Posterior cingulate gyrus (tissue), 11 donors: ENCODE data around the gene KCNJ3.

Experiments used
- DNase-seq, 10 donors: peaks; one replicate each; pipeline versions ENCODE4 v3.0.0 to v3.0.0-alpha.2; 2020 to 2021; ENCODE audit warnings: mixed read lengths in 3 of 10
- intact Hi-C: fragments of 100-400 bp; cut with DNase I; formaldehyde crosslinking; loops from one replicate; pipeline ENCODE4 v1.15.1; 2023

KCNJ3 gene

DNA sequence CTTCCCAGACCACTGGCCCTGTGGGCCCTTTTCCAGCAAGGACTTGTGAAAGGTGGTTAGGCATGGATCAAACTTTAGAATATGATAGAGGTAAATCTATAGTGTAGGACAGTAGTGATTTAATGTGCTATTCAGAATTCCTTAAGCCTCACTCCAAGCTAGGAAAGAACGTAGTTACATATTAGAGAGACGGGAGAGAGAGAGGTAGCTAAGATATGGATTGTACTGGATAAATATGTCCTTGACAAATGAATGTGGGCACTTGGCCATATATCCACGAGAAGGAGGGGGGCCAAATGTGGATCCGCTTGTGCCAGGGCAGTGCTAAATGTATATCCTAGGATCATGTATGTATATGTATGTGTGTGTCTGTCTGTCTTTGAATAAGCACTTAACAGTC is 6.5 kb downstream of the KCNJ3 start:
- intact Hi-C loops = no loop called here

DNA sequence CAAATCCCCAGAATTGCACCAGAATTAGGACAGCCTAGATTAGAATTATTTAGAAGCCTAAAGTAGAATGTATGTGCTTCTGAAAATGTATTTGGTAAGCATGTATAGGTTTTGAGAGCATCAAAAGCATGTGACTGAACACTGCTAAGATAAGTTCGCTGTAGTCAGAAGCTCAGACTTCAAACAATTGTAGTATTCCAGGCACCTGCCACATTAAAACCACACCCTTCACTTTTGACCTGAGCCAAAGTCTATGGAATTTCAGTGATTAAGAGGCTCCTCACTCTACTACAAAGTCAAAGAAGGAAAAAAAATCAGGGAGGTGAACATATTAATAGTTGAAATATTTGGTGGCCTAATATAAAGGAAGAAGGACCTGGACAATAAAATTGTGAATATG is 8.2 kb downstream of the KCNJ3 start:
- intact Hi-C loops = no loop called here
- no peak for DNase-seq

More for the DNA sequence above, 6.5 kb downstream of the KCNJ3 start:
- no peak for DNase-seq

DNA sequence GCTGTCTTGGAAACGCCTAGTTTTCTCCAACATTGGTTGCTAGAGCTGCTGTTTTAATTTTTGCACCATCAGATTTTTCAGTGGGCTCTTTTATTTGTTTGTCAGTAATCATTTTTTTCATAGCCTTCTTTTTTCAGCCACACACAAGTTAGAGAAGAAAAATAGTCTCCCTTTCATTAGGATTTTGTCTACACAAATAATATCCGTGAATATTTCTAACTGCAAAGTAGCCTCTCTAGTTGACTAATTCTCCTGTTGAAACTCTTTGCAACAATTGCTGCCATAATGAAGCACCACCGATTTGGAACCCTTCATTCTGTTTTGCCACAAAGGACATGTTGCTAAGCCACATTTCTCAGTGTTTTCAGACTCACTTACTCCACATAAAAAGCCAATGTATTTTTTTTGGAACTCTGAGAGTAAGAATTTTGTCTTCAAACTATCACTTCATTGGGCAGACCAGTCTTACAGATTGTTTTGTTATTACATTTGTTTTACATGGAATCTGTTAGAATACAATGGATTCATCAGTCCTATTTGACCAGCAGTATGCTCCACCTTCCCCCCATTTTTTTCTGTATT is 9.6 kb downstream of the KCNJ3 start:
- no peak for DNase-seq
- intact Hi-C loops = no loop called here

DNA sequence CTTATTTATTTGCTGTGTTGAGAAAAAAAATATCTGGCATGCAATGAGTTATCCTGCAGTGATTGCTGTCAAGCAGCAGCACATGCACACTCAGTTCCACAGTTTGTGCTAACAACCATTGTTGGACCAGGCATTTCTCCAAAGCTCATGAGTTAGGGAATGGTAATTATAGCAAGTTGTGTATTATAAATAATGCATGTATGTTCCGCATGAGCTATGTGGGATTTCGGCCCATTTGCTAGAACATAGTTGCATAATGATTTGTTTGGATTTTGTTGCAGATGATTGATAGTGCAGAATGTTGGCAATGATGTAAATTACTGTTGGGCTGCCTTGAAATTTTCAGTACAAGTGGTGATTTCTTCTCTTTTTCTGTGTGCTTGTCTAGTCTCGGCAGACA is 10.7 kb downstream of the KCNJ3 start:
- intact Hi-C loops = no loop called here
- DNase-seq = peak in 2 of 10 donors; percentile 7 to 71

DNA sequence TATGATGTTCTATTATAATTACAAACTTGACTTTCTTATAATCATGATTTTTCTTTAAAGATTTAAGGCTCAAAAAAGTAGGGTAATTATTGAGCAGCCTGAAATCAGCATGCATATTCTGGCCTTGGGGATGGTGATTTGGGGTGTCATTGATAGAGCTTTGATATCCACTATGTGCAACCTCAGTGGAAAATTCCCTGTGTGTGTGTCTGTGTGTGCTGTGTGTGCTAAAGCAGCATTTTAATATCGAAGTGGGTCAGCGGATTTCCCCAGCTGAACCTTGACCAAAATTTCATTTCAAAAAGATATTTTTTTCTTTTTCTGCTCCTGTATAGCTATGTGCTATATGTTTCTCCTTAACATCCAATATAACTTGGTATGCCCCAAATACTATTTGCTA is 11.6 kb downstream of the KCNJ3 start:
- intact Hi-C loops = no loop called here
- no peak for DNase-seq

DNA sequence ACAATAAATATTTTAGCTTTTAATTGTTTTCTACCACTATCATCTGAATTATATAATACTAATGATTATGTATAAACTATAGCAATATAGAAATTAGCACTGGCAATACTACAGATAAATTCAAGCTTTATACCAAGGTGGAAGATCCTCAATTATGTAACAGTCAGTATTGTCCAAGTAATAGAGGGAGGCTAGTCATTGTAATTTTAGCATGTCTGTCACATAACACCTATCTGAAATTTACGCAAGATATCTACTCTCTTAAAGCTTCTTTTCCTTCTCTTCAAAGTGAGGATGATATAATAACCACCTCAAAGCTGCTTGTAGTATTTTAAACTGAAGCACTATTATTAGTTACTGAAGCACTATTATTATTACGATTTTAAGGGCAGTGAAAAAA is 12.2 kb downstream of the KCNJ3 start:
- DNase-seq = no peak
- intact Hi-C loops = no loop called here

DNA sequence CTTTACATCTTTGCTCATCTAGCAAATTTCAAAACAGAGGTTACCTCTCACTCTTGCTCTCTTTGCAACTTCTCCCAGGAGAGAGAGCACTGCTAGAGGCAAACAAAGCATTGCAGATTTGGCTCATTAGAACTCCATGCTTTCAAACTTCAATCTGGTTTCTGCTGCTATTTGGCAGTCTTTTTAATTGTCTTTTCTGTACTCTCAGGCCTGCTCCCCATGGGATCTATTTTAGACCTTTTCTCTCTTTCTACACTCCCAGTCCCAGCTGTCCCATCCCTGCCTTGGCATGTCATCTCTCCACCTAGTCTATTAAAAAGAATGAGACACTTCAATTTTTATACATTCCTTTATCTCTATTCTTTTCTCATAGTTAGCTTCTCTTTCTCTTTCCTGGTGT is 15.2 kb downstream of the KCNJ3 start:
- no peak for DNase-seq
- intact Hi-C loops = no loop called here

DNA sequence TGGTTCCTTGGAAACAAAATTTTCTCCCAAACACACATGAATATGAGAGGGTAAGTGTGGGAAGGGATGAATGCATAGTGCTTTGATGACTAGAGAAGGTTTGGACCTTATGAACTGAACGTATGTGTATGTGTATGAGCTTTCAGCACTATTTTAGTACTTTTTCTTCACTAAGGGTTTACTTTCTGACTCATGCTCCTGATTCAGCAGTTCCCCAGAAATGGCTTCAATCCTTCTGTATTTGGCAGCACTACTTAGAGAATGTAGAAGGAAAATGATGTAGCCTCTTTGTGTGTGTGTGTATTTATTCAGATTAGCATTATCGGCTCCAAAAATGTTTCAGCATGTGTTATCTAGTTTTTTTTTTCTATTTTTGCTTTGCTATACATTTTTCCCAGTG is 22.2 kb downstream of the KCNJ3 start:
- intact Hi-C loops = no loop called here
- no peak for DNase-seq

DNA sequence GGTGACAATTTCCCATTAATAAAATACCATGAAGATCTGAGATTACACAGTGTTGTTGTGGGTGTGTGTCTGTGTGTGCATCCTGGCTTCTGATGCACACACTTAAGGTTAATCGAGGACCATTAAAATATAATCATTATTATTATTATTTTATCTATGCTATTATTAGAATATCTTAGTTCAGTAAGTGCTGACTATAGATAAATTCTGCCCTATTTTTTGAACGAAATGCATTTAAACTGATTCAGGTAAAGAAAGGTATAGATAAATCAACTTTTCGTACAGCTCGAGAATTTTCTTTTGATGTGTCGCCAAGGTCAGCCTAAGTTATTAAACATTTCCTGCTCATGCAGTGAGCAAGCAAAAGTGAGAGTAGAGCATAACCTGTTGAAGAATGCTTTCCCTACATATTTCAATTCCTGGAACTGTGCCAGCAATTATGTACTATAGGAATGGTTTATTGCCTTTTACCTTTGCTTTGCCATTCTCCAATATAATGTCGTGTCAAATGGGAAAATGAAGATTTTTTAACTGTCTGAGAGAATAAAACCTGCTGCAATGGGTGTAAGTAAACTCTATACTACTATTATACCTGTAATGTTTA is 25.8 kb downstream of the KCNJ3 start:
- DNase-seq = no peak
- intact Hi-C loops = no loop called here

DNA sequence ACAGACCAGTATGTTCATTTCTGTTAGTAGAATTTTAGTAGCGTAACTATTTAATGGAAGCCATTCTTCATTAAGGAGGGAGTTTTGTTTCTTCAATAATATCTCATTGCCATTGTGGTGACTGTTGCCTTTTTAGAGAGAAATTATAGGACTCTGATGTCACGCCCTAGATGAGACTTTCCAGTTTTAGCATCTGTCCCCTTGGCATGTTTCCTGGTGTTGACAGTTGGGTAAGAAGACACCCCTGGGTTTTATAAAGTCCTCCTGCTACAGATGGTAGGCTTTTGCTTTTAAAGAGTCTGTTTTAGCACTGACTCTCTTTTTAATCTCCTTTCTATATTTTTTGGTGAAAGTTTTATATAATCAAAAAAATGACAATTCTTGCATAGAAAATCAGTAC is 41.9 kb downstream of the KCNJ3 start:
- DNase-seq = no peak
- intact Hi-C loops = no loop called here

DNA sequence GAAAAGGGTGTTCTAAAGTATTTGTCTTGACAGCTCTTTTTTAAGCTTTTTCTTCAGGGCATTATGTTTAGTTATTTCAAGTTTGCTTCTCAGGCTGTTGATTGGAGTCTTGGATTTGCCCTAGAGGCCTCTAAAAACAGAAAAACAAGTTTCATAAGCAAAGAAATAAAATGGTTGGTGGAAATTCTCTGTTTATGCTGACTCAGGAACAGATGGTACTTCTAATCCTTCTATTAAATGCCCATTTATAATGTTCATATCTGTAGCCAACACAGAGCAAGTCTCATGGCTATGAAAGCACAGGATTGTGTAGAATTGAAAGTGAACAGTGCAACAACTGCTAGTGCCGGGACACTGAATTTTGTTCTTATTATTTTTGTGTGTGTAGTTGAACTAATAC is 60.4 kb downstream of the KCNJ3 start:
- DNase-seq = no peak
- intact Hi-C loops = no loop called here

DNA sequence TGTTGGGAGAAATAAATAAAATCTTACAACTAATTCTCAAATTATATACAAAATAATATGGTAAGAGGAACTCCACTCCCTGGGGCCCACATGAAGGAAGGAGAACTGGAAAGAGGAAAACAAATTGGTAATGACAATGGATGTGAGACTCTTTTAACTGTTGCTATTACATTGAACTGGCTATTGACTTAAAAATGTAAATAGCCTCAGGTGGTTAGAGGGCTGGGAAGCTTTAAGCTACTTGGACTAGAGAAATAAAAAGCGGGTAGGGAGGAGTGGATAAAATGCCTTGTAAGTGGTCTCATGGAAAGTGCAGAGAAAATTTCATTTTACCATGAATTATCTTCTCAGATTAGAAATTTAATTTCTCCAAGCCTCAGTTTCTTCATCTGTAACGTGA is 64.1 kb downstream of the KCNJ3 start:
- no peak for DNase-seq
- intact Hi-C loops = no loop called here

DNA sequence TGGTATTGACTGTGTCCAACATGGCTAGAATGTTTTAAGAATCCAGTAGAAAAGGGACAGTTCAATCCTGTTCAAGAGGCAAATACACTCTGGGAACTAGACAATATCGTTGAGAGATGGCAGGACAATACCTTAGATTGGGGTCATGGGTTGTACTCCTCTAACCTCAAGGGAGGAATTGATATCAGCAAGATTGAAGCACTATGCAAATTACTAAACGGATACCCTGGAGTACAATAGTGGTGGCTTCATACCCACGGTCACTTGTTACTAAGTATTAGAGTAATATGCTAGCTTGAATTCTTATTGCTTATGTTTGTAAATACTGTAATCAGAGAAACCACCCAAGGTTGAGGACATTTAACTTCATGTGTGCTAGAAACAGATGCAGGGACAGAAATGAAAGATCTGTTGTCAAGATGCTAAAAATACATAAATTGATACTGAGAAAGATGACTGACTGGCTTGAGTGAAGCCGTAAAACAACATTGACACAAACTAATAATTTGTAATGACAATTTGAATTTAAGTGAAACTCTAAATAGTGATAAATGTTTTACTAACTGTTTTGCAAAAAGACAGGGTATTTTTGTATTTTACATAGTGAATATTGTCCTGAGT is 73.3 kb downstream of the KCNJ3 start:
- no peak for DNase-seq
- intact Hi-C loops = no loop called here

DNA sequence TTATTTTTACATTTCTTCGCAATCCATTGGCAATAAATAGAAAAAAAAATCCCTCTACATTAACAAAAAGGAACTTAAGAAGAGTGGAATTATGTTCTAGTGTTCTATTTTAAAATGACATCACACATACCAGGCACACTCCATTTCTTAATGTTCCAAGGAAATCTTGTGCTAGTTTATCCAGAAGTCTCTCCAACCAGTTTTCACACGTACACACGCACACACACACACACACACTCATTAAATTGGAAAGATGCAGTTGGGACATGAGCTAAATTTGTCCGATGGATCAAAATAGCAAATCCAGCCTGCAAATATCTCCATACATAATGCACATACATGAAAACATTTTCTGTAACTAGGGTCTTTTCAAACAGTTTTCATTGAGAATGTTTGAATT is 78.3 kb downstream of the KCNJ3 start:
- DNase-seq = no peak
- intact Hi-C loops = no loop called here

DNA sequence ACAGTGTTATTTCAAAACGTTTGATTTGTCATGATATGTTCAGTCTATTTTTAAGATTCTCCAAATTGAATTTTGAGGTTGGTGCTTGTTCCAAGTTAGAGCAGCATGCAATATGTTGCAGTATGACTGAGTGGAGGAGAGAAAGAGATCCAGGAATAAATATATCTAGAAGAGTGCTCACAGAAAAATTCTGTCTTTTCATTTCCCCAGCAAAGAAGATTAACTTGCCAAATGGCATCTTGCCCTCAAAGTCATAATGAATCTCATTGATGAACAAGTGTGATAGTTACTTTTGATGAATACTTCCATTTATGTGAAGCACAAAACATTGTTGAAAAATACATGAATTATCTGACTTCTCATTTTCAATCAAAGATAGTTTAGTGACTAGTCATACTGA is 95.9 kb downstream of the KCNJ3 start:
- no peak for DNase-seq
- intact Hi-C loops = no loop called here

DNA sequence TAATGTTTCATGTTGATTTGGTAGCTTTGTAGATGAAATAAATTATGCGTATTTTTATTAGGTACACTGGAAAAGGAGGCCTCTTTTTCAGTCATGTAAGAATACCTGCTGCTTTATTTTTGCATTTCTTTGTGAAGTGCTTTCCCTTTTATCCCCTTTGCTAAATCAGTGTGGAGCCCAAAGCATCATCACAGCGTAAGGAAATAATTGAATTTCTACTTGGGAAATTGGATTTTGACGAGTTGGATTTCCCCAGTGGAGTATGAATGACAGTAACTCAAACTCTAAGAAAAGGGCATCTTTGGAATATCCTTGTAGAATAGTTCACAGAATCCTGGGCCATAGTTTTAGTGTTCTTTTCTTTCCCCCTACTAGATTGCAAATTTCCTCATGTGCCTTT is 97.2 kb downstream of the KCNJ3 start:
- intact Hi-C loops = no loop called here
- no peak for DNase-seq

DNA sequence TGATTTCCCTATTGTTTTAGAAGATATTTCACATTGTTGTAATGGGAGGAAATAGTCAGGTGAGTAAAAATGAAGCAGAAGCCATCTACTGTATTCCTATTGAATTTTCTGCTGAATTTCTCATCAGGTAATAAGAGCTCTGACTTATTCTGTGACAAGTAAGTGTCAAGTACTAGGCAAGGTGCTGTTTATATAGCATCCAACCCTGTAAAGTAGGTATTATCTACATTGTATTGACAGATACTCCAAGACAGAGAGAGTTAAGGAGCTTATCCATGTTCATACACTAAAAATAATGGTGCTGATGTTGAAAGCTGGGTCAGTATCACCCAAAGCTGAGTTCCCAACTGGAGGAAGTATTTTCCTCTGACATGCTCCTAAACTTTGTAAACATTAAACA is 106.0 kb downstream of the KCNJ3 start:
- intact Hi-C loops = no loop called here
- DNase-seq = no peak

DNA sequence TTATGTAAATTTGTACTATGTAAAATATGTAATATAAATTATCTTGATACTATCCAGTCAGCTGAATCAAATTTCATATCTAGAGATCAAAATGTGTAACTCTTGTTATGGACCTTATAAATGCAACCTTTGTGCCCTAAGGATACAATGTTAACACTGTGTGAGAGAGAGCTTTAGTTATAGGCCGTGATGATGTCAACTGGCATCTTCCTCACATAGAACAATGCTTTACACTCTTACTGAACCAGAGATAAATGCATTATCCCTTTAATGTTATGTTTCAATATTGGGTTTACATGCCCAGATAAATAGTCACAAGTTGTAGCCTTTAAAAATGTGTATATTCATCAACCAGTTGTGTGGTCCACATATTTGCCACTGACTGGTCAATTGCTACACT is 115.1 kb downstream of the KCNJ3 start:
- DNase-seq = no peak
- intact Hi-C loops = no loop called here

DNA sequence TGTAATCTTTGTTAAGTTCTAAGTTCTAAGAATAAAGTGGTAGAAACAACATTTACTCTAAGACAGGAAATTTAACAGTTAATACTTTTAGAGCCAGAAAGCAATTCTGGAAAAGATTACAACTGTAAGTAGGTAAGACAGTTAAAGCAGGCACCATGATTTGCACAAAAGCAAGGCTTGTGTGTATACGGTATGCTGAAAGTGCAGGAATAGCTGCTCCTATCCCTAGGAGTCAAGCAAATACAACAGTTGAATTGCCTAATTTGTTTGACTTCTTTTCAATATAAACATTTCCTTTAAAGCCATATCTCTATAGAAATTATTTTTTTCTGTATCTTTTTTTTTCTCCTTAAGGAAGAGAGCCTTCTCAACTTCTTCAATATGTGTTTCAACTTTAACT is 116.4 kb downstream of the KCNJ3 start:
- intact Hi-C loops = no loop called here
- no peak for DNase-seq

DNA sequence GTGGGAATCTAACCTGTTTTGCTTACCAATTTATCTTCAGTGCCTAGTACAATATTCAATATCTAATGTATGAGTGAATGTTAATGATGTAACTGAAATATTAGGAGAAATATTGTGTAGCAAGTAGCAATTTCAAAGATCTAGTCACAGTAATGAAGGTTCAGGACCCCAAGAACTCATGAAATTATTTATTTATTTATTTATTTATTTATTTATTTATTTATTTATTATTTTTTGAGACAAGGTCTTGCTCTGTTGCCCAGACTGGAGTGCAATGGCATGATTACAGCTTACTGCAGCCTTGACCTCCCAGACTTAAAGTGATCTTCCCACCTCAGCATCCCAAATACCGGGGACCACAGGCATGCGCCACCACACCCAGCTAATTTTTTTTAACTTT is 126.9 kb downstream of the KCNJ3 start:
- no peak for DNase-seq
- intact Hi-C loops = no loop called here

DNA sequence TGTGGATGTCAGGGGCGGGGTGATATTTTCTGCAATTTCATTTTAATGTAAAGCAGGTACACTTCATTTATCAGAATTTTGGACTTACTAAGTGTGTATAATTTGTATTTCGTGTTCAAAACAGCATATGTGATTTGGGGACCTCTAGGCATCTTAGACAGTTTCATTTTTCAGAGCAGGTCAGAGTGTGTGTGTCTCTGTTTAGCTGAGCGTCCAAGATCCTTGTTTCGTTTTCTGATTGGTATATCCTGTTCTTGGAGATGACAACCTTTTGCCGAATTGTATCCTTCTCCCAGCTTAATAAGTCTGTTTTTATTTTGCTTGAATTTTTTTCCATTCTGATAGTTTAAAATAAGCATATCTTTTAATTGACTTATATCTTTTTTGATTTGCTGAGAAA is 128.3 kb downstream of the KCNJ3 start:
- intact Hi-C loops = no loop called here

DNA sequence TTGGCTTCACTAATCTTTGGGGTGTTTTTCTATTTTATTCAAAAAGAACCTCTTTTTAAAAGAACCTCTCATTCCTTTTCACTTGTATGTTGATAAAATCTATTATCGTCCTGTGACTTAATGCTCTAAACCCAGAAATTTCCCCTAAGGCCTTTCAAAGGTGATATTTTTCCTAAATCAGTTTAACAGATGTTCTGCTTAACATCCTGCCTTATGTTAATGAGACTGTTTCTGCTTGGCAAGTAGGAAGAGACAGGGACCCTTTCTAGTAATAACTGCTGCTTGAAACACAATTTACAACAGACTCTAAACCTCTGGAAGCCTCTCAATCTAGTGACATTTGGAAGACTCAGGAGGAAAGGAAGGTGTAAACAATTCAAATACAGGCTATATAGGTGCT is 128.8 kb downstream of the KCNJ3 start:
- intact Hi-C loops = no loop called here

More for the DNA sequence above, 128.3 kb downstream of the KCNJ3 start:
- no peak for DNase-seq

DNA sequence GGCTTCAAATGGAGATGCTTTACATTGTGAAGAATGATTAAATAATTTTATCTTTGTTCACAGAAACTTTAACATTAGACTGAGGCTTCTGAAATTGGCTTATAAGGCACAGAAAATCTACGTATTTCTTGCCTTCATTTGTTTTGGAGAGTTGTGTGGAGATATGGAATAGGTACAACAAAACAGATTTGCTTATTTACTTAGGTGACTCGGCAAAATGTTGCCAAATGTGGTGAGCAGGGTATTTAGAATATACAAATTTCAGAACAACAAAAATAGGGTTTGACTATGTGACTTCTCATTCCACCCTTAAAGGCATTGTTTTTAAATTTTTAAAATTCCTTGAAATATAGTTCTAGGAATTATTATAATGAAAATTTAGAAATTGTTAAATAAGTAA is 134.2 kb downstream of the KCNJ3 start:
- intact Hi-C loops = no loop called here
- DNase-seq = no peak

More for the DNA sequence above, 128.8 kb downstream of the KCNJ3 start:
- DNase-seq = no peak
